Gastrocnemius medialis (tissue), 4 donors: ENCODE measurements around the gene ANKRD23. TPM values are rescaled to one million over a fixed set of nuclear protein-coding genes. Genes with fewer than 3 reads are reported as not detected.

Experiments used
- ATAC-seq, 2 donors: fragments of 150-250 bp; one replicate each; pipeline ENCODE4 v1.9.1; 2016
- DNase-seq, 2 donors: peaks; one replicate each; pipeline ENCODE4 v3.0.0-alpha.2; 2019
- H3K27ac ChIP-seq, 4 donors: fragments of 200-600 bp; sonication (generic); 1 replicate in 1 of 4; 2 replicates in 3 of 4; pipeline ENCODE4 v1.5.1; 2016 to 2018; ENCODE audit warnings: mild to moderate bottlenecking in 2 of 4, moderate library complexity in 1 of 4
- H3K27me3 ChIP-seq, 3 donors: fragments of 200-600 bp; sonication (generic) in 2 of 3; 1 replicate in 1 of 3; 2 replicates in 2 of 3; pipeline versions ENCODE4 v1.5.1 to v1.6.0; 2016 to 2019; ENCODE audit warnings: mild to moderate bottlenecking in 1 of 3, moderate library complexity in 1 of 3
- H3K36me3 ChIP-seq, 2 donors: fragments of 200-600 bp; sonication (generic) in 1 of 2; one replicate each; pipeline ENCODE4 v1.5.1; 2017 to 2018
- H3K4me1 ChIP-seq, 2 donors: fragments of 200-600 bp; sonication (generic) in 1 of 2; one replicate each; pipeline ENCODE4 v1.5.1; 2016 to 2017; ENCODE audit warnings: mild to moderate bottlenecking in 2 of 2
- H3K4me3 ChIP-seq, 4 donors: fragments of 200-600 bp; sonication (generic) in 3 of 4; 1 replicate in 1 of 4; 2 replicates in 3 of 4; pipeline ENCODE4 v1.5.1; 2016 to 2019; ENCODE audit warnings: mild to moderate bottlenecking in 2 of 4
- H3K9me3 ChIP-seq, 3 donors: fragments of 200-600 bp; sonication (generic) in 2 of 3; 1 replicate in 1 of 3; 2 replicates in 2 of 3; pipeline ENCODE4 v1.5.1; 2016 to 2019
- CTCF ChIP-seq, 5 experiments: fragments of 450-650 bp in 3 of 5; fragments of 200-600 bp in 2 of 5; sonication (generic) in 2 of 5; IDR thresholded peaks in 4 of 5; conservative IDR thresholded peaks in 1 of 5; 1 replicate in 4 of 5; 2 replicates in 1 of 5; pipeline ENCODE4 v1.5.1; 2016 to 2019; ENCODE audit warnings: antibody characterized with exemption in 5 of 5, mild to moderate bottlenecking in 3 of 5, moderate library complexity in 3 of 5
- POLR2A ChIP-seq, 2 donors: fragments of 450-650 bp; IDR thresholded peaks; one replicate each; pipeline ENCODE4 v1.6.1; 2017; ENCODE audit warnings: antibody characterized with exemption in 2 of 2, mild to moderate bottlenecking in 2 of 2, moderate library complexity in 2 of 2
- in situ Hi-C, 4 donors: fragments of 200-750 bp; cut with MboI; loops; one replicate each; pipeline versions ENCODE4 v1.15.0 to v1.8.0; 2017; ENCODE audit warnings: low sequenced_read_pairs in 4 of 4
- intact Hi-C: fragments of 100-400 bp; cut with DNase I; formaldehyde crosslinking; loops from one replicate; pipeline ENCODE4 v1.15.1; 2023; ENCODE audit warnings: low total_unique reads
- total RNA-seq, 4 donors: library from RNA; depleted of rRNA; stranded (reverse); fragments of >200 nt; gene quantifications; one replicate each; pipeline versions ENCODE4 v1.1.0 to v1.2.3, GENCODE V29; 2016

The ANKRD23 gene
- total RNA-seq, 4 donors from 2014 or later = 642 to 1,565 (median 923) TPM

- no peak overlapping the region for H3K4me3 ChIP-seq
- DNase-seq (no peak), ATAC-seq (peak in 1 of 2 donors; percentile 7)
- no peaks in the 10 kb centered on the region for H3K27me3 ChIP-seq
- TF ChIP-seq CTCF (IDR thresholded peaks at IDR 0.05 in 4 of 5, conservative IDR thresholded peaks at IDR 0.05 in 1 of 5) = no peak
- no peak for TF ChIP-seq POLR2A (IDR thresholded peaks at IDR 0.05)
- H3K36me3 ChIP-seq = peaks cover 0 to 28% of the 10 kb centered on the region in 2 donors
- peaks cover 36 to 66% of the 10 kb centered on the region in 2 donors for H3K4me1 ChIP-seq
- in situ Hi-C loops = no loop called here
- peak overlapping the region; percentile 5 to 57 (median 25) for H3K27ac ChIP-seq
- intact Hi-C loops = no loop called here
- H3K9me3 ChIP-seq = no peaks in the 10 kb centered on the region
Observed at GRCh38 chr2:96822786-96823185, 21.0 kb downstream of the ANKRD23 start.

GRCh38 chr2:96821113-96821675, 22.6 kb downstream of the ANKRD23 start:
- in situ Hi-C loops (no loop called here), intact Hi-C loops (no loop called here)
- peak overlapping the region in 2 of 4 donors; percentile 16 to 17 for H3K27ac ChIP-seq
- H3K4me3 ChIP-seq = no peak overlapping the region
- H3K4me1 ChIP-seq = peaks cover 44 to 74% of the 10 kb centered on the region in 2 donors
- H3K27me3 ChIP-seq = no peaks in the 10 kb centered on the region
- no peak for DNase-seq
- H3K36me3 ChIP-seq = peaks cover 0 to 14% of the 10 kb centered on the region in 2 donors
- no peaks in the 10 kb centered on the region for H3K9me3 ChIP-seq
- TF ChIP-seq CTCF (IDR thresholded peaks at IDR 0.05 in 4 of 5, conservative IDR thresholded peaks at IDR 0.05 in 1 of 5) (no peak), POLR2A (IDR thresholded peaks at IDR 0.05) (no peak)
- ATAC-seq = no peak

- H3K27me3 ChIP-seq = no peaks in the 10 kb centered on the region
- H3K27ac ChIP-seq = no peak overlapping the region
- in situ Hi-C loops (no loop called here), intact Hi-C loops (loop anchor here (5.0 kb wide), 1 partner anchor 223 kb away; no protein-coding TSS in a partner anchor)
- peaks cover 0 to 2% of the 10 kb centered on the region in 2 donors for H3K36me3 ChIP-seq
- H3K4me1 ChIP-seq = peaks cover 46 to 76% of the 10 kb centered on the region in 2 donors
- TF ChIP-seq POLR2A (IDR thresholded peaks at IDR 0.05) = no peak
- TF ChIP-seq CTCF (IDR thresholded peaks at IDR 0.05 in 4 of 5, conservative IDR thresholded peaks at IDR 0.05 in 1 of 5) = no peak
- ATAC-seq = no peak
- no peaks in the 10 kb centered on the region for H3K9me3 ChIP-seq
- no peak for DNase-seq
- no peak overlapping the region for H3K4me3 ChIP-seq
Observed at GRCh38 chr2:96819876-96820511, 23.8 kb downstream of the ANKRD23 start.

GRCh38 chr2:96819128-96819875, 24.5 kb downstream of the ANKRD23 start:
- in situ Hi-C loops = no loop called here
- no peak for DNase-seq
- ATAC-seq = no peak
- Histone ChIP-seq H3K4me3 (peak overlapping the region in 1 of 4 donors; percentile 8), H3K9me3 (no peaks in the 10 kb centered on the region), H3K27me3 (no peaks in the 10 kb centered on the region), H3K4me1 (peaks cover 48 to 71% of the 10 kb centered on the region in 2 donors), H3K36me3 (no peaks in the 10 kb centered on the region), H3K27ac (peak overlapping the region in 1 of 4 donors; percentile 28)
- TF ChIP-seq POLR2A (IDR thresholded peaks at IDR 0.05) (no peak), CTCF (IDR thresholded peaks at IDR 0.05 in 4 of 5, conservative IDR thresholded peaks at IDR 0.05 in 1 of 5) (no peak)
- intact Hi-C loops = loop anchor here (5.0 kb wide), 1 partner anchor 222 kb away; no protein-coding TSS in a partner anchor
